Bronchial epithelial cell (primary cell): Measurements from ENCODE around the gene ZNF319. TPM values are rescaled to one million over a fixed set of nuclear protein-coding genes. Genes with fewer than 3 reads are reported as not detected.

Source experiments
- DNase-seq: peaks from one replicate; pipeline ENCODE4 v3.0.0-alpha.2; 2010; ENCODE audit warnings: low read depth
- FAIRE-seq: peaks from 2 replicates; lab custom pipeline; 2011; peaks lifted over from hg19 to GRCh38; lab: Jason Lieb, UNC
- H3K27me3 ChIP-seq: 2 replicates; pipeline ENCODE4 v1.5.1; 2011; ENCODE audit warnings: low read length; ENCODE audit not compliant: control insufficient read depth, insufficient read depth
- H3K36me3 ChIP-seq: 2 replicates; pipeline ENCODE4 v1.5.1; 2011; ENCODE audit warnings: low read length; ENCODE audit not compliant: control insufficient read depth, insufficient read depth
- H3K4me3 ChIP-seq: 2 replicates; pipeline ENCODE4 v1.5.1; 2011; ENCODE audit warnings: mild to moderate bottlenecking, low read depth, low read length, control low read depth
- total RNA-seq: library from RNA; depleted of rRNA; stranded (reverse); fragments of >200 nt; gene quantifications from 2 replicates; pipeline ENCODE4 v1.2.1, GENCODE V29; 2014
- TF ChIP-seq, protein P1 (sequence below): IDR thresholded peaks from 2 replicates; pipeline ENCODE4 v1.5.1; 2011; ENCODE audit warnings: mild to moderate bottlenecking, moderate library complexity, low read length, control low read depth, inconsistent platforms; ENCODE audit not compliant: insufficient read depth, severe bottlenecking

Gene ZNF319
- total RNA-seq, 1 donor from 2014 or later, result 2.4 TPM

- DNase-seq (no peak), FAIRE-seq (no peak)
- Histone ChIP-seq H3K36me3 (no peaks in the 10 kb centered on the region), H3K27me3 (no peaks in the 10 kb centered on the region), H3K4me3 (no peak overlapping the region)
- TF ChIP-seq, protein P1, sequence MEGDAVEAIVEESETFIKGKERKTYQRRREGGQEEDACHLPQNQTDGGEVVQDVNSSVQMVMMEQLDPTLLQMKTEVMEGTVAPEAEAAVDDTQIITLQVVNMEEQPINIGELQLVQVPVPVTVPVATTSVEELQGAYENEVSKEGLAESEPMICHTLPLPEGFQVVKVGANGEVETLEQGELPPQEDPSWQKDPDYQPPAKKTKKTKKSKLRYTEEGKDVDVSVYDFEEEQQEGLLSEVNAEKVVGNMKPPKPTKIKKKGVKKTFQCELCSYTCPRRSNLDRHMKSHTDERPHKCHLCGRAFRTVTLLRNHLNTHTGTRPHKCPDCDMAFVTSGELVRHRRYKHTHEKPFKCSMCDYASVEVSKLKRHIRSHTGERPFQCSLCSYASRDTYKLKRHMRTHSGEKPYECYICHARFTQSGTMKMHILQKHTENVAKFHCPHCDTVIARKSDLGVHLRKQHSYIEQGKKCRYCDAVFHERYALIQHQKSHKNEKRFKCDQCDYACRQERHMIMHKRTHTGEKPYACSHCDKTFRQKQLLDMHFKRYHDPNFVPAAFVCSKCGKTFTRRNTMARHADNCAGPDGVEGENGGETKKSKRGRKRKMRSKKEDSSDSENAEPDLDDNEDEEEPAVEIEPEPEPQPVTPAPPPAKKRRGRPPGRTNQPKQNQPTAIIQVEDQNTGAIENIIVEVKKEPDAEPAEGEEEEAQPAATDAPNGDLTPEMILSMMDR, result no peak
These were observed 41.4 kb downstream of the ZNF319 start for GRCh38 chr16:57959121-57959520.

GRCh38 chr16:57958544-57958943 is 41.9 kb downstream of the ZNF319 start:
- TF ChIP-seq, protein P1, result no peak
- no peak overlapping the region for H3K4me3 ChIP-seq
- DNase-seq, result no peak
- no peak for FAIRE-seq
- H3K27me3 ChIP-seq, result no peaks in the 10 kb centered on the region
- H3K36me3 ChIP-seq, result no peaks in the 10 kb centered on the region

GRCh38 chr16:57957673-57958392 is 42.6 kb downstream of the ZNF319 start:
- FAIRE-seq, result no peak

DNA sequence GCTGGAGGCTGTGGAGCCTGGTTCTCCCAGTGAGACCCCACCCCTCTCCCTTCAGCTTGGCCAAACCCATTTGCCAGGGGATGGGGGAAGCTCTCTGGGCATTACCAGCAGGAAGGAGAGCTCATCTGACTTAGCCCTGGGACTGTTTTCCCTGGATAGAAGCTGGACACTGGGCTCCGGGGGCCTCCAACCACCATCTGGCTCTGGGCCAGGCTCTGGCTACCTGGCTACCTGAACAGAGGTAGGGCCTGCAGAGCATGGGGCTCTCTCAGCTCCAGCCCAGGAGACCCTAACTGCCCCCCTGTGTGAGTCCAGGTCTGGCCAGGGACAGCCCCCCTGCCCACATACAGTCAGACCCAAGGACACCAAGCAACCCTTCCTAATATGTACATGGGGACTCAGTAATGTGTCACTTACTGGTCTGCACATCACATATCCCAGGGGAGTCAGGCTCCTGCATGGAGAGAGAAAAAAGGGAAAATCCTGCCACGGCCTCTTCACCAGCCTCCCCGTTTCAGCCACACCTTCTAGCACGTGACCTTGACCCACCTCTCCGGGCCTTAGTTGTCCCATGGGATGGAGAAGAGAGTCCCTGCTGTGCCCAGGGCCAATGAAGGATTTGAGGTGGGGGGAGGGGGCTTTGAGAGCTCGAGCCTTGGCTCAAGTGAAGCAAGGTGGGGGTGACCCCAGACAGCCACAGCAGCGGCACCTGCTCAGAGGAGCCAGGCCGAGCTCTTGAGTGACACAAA is 43.4 kb downstream of the ZNF319 start:
- Histone ChIP-seq H3K27me3 (no peaks in the 10 kb centered on the region), H3K4me3 (no peak overlapping the region), H3K36me3 (no peaks in the 10 kb centered on the region)
- TF ChIP-seq, protein P1, result no peak
- no peak for DNase-seq
- no peak for FAIRE-seq

More at GRCh38 chr16:57957673-57958392, 42.6 kb downstream of the ZNF319 start:
- TF ChIP-seq, protein P1, result no peak
- no peak for DNase-seq
- H3K27me3 ChIP-seq, result no peaks in the 10 kb centered on the region
- no peak overlapping the region for H3K4me3 ChIP-seq
- no peaks in the 10 kb centered on the region for H3K36me3 ChIP-seq

GRCh38 chr16:57956270-57956808 is 44.1 kb downstream of the ZNF319 start:
- DNase-seq, result no peak
- H3K36me3 ChIP-seq, result no peaks in the 10 kb centered on the region
- H3K27me3 ChIP-seq, result no peaks in the 10 kb centered on the region
- no peak overlapping the region for H3K4me3 ChIP-seq
- no peak for FAIRE-seq
- TF ChIP-seq, protein P1, result no peak
